Nephron (organoid): ENCODE results near the gene HADH.

ENCODE experiments used
- H3K27ac Mint-ChIP-seq, 3 experiments: 2 replicates each; pipeline ENCODE4 v1.8.0; 2020; ENCODE audit warnings: mixed read lengths in 3 of 3, mild to moderate bottlenecking in 2 of 3, moderate library complexity in 1 of 3
- H3K27me3 Mint-ChIP-seq: 2 replicates; pipeline ENCODE4 v1.8.0; 2021; ENCODE audit warnings: low read depth, mild to moderate bottlenecking, moderate library complexity, mixed read lengths
- H3K36me3 Mint-ChIP-seq: 2 replicates; pipeline ENCODE4 v1.8.0; 2020; ENCODE audit warnings: low read depth, mixed read lengths
- H3K4me1 Mint-ChIP-seq: 2 replicates; pipeline ENCODE4 v1.8.0; 2020; ENCODE audit warnings: mixed read lengths
- H3K4me3 Mint-ChIP-seq, 3 experiments: 2 replicates each; pipeline ENCODE4 v1.8.0; 2020; ENCODE audit warnings: mild to moderate bottlenecking in 3 of 3, mixed read lengths in 3 of 3, moderate library complexity in 2 of 3
- H3K9me3 Mint-ChIP-seq: 2 replicates; pipeline ENCODE4 v1.8.0; 2020; ENCODE audit warnings: mixed read lengths
- CTCF ChIP-seq, 3 experiments: fragments of 200-600 bp; sonication (generic); IDR thresholded peaks; one replicate each; pipeline ENCODE4 v1.5.0; 2021; ENCODE audit warnings: antibody characterized with exemption in 3 of 3; ENCODE audit not compliant: unreplicated experiment in 3 of 3

Gene HADH

GRCh38 chr4:108035691-108036090 is 46.0 kb downstream of the HADH start:
- H3K36me3 Mint-ChIP-seq, result peaks cover 41% of the 10 kb centered on the region
- no peak overlapping the region for H3K27ac Mint-ChIP-seq
- no peak for TF ChIP-seq CTCF (IDR thresholded peaks at IDR 0.05; ENCODE audit: unreplicated experiment in 3 of 3)
- H3K27me3 Mint-ChIP-seq, result no peaks in the 10 kb centered on the region
- H3K4me1 Mint-ChIP-seq, result no peaks in the 10 kb centered on the region
- H3K9me3 Mint-ChIP-seq, result peaks cover 6% of the 10 kb centered on the region
- no peak overlapping the region for H3K4me3 Mint-ChIP-seq

GRCh38 chr4:108036213-108036612 is 46.5 kb downstream of the HADH start:
- Mint-ChIP-seq H3K27me3 (no peaks in the 10 kb centered on the region), H3K36me3 (peaks cover 37% of the 10 kb centered on the region), H3K4me3 (no peak overlapping the region), H3K27ac (no peak overlapping the region), H3K9me3 (peaks cover 6% of the 10 kb centered on the region), H3K4me1 (no peaks in the 10 kb centered on the region)
- no peak for TF ChIP-seq CTCF (IDR thresholded peaks at IDR 0.05; ENCODE audit: unreplicated experiment in 3 of 3)

GRCh38 chr4:108037884-108038283 is 48.2 kb downstream of the HADH start:
- peaks cover 28% of the 10 kb centered on the region for H3K36me3 Mint-ChIP-seq
- peaks cover 9% of the 10 kb centered on the region for H3K9me3 Mint-ChIP-seq
- H3K4me3 Mint-ChIP-seq, result no peak overlapping the region
- no peaks in the 10 kb centered on the region for H3K27me3 Mint-ChIP-seq
- no peak overlapping the region for H3K27ac Mint-ChIP-seq
- no peaks in the 10 kb centered on the region for H3K4me1 Mint-ChIP-seq
- TF ChIP-seq CTCF (IDR thresholded peaks at IDR 0.05; ENCODE audit: unreplicated experiment in 3 of 3), result no peak

GRCh38 chr4:108042927-108043326 is 53.2 kb downstream of the HADH start:
- peaks cover 31% of the 10 kb centered on the region for H3K4me1 Mint-ChIP-seq
- peak overlapping the region in 1 of 3 experiments; percentile 78 for H3K27ac Mint-ChIP-seq
- H3K9me3 Mint-ChIP-seq, result peaks cover 9% of the 10 kb centered on the region
- H3K27me3 Mint-ChIP-seq, result no peaks in the 10 kb centered on the region
- no peak for TF ChIP-seq CTCF (IDR thresholded peaks at IDR 0.05; ENCODE audit: unreplicated experiment in 3 of 3)
- H3K4me3 Mint-ChIP-seq, result no peak overlapping the region
- H3K36me3 Mint-ChIP-seq, result peaks cover 18% of the 10 kb centered on the region

GRCh38 chr4:108043526-108043925 is 53.8 kb downstream of the HADH start:
- Mint-ChIP-seq H3K27ac (peak overlapping the region in 2 of 3 experiments; percentile 46 to 78), H3K9me3 (peaks cover 9% of the 10 kb centered on the region), H3K4me1 (peaks cover 35% of the 10 kb centered on the region), H3K36me3 (peaks cover 21% of the 10 kb centered on the region), H3K4me3 (no peak overlapping the region), H3K27me3 (no peaks in the 10 kb centered on the region)
- no peak for TF ChIP-seq CTCF (IDR thresholded peaks at IDR 0.05; ENCODE audit: unreplicated experiment in 3 of 3)

- Mint-ChIP-seq H3K4me3 (no peak overlapping the region), H3K4me1 (peaks cover 35% of the 10 kb centered on the region), H3K27me3 (no peaks in the 10 kb centered on the region), H3K27ac (peak overlapping the region in 2 of 3 experiments; percentile 48 to 56), H3K36me3 (peaks cover 23% of the 10 kb centered on the region), H3K9me3 (peaks cover 6% of the 10 kb centered on the region)
- no peak for TF ChIP-seq CTCF (IDR thresholded peaks at IDR 0.05; ENCODE audit: unreplicated experiment in 3 of 3)
Measured at GRCh38 chr4:108044951-108045686, 55.4 kb downstream of the HADH start.
